SKM-1 (cell line): ENCODE measurements around the gene STARD3NL.
"Not testable (repeated sequence)": the region's sequence is repeated elsewhere in the genome, so short reads cannot be mapped to it uniquely, and the experiment has no call there.

Source experiments
- DNase-seq: peaks from one replicate; lab custom pipeline; 2025; ENCODE audit not compliant: unreplicated experiment; lab: John Stamatoyannopoulos, UW

STARD3NL gene

DNA sequence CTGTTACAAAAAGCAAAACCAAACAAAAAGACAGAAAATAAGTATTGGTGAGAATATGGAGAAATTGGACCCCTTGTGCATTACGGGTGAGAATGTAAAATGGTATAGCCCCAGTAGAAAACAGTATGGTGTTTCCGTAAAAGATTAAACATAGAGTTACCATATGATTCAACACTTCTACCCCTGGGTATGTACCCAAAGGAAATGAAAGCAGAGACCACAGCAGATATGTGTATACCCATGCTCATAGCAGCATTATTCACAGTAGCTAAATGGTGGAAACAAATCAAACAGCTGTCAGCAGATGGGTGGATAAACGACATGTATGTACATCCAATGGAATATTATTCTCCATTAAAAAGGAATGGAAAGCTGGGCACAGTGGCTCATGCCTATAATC is 42.4 kb downstream of the STARD3NL start:
- no peak for DNase-seq

DNA sequence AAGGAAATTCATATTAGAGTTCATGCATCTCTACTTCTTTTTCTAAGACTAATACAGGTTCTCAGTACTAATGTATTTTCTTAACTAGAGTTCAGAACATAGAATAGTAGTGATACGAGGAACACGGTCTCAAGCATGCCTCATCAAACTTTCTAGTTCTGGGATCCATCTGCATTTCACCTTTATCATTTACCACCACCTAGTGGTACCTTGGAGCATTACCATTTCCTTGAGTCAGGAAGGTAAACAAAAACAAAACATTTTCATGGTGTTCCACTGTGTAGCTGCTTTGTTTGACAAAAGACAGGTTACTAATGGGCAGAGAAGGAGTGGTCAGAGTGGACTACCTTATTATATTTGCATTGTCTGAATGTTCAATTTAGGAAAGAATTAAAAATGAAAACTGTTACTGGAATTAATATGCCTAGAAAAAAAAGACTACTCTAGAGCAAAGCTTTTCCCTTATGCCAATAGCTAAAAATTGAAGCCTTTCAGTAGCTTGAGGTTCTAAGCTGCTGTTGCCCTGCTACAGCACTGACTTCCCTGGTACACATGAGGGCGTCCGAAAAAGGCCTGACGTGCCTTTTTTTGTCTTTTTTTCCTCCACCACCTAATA is 44.5 kb downstream of the STARD3NL start:
- peak; percentile 44 for DNase-seq

DNA sequence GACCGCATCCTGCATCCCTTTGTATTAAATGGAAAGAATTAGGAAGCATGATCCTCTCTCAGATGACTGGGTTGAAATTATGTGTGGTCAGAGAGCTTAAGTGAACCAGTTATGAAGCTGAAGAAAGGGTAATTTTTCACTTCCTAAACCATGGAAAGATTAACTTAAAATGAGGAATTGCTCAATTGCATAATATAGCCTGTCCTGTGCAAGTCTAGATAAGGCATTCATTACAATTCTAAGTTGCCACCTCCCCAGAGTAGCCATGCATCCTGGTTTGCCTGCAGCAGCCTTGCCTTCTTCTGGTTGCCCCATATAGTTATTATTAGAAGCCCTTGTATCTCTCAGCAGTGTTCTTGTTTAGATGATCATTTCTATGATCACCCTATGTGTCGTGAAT is 45.3 kb downstream of the STARD3NL start:
- DNase-seq: peak; percentile 58

DNA sequence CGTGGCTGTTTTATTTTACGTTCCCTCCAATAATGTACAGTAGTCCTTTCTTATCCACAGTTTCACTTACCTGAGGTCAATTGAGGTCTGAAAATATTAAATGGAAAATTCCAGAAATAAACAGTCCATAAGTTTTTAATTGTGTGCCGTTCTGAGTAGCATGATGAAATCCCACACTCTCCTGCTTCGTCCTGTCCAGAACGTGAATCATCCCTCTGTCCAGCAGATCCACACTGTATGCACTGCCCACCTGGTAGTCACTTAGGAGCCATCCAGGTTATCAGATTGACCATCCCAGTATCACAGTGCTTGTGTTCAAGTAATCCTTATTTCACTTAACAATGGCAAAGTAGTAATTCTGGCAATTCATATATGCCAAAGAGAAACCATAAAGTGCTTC is 46.3 kb downstream of the STARD3NL start:
- DNase-seq: no peak

DNA sequence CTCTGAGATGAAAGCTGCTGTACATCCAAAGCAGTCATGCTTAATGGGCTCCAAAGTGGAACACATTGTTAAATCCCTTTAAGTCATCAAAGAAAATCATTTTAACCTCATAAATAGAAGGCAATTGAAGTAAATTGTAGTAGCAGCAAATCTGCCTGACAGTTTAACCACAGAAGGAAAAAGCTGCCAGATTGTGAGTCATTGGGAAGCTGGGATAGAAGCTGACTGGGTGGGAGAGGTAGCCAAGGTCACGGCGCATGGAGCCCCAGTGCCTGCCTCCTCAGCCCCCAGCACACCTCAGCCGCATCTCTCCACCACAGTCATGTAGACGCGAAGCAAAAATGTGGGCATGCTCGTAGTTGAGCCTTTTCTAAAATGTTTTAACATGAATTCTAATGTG is 51.3 kb downstream of the STARD3NL start:
- DNase-seq: no peak

DNA sequence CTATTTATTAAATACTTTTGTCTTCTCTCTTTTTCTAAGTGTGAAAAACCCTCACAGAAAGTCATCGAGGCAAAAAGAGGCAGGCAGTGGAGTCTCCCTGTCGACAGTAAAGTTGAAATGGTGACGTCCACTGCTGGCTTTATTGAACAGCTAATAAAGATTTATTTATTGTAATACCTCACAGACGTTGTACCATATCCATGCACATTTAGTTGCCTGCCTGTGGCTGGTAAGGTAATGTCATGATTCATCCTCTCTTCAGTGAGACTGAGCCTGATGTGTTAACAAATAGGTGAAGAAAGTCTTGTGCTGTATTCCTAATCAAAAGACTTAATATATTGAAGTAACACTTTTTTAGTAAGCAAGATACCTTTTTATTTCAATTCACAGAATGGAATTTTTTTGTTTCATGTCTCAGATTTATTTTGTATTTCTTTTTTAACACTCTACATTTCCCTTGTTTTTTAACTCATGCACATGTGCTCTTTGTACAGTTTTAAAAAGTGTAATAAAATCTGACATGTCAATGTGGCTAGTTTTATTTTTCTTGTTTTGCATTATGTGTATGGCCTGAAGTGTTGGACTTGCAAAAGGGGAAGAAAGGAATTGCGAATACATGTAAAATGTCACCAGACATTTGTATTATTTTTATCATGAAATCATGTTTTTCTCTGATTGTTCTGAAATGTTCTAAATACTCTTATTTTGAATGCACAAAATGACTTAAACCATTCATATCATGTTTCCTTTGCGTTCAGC is 52.0 kb downstream of the STARD3NL start:
- DNase-seq: no peak

DNA sequence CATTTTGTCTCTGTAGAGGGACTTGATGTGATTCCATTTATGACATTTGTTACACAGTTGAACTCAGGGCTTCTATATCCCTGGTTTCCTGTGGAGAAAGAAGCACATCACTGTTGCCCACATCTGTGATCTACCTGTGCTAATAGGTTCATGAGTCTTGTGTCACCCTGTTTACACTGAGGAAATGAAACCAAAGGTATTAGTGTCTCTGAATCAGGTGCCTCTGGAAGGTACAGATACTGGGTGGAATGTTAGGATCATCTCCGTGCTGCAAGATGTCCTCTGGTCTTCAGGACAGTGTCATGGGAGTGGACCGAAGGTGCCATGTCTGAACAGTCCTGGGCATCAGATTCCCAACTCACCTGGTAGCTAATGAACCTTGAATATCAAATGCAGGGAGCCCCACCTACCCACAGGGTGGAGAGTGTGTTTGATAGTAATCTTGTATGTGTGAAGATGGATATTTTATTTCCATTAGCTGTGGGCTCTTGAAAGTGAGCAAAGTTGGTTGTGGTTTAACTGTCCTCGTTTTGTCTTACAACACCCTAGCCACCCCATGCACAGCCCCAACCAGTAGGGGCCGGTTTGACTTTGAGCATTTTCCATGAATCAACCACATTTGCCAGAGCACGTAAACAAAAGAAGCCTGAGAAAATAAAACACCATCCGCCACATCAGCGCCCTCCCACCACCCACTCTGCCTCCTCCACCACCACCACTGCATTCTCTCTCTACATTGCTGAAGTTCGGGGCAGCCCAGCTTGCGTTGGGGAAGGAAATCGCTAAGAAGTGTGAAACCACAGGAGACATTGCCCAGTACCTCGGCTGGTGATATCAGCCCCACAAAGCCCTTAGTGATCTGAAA is 54.7 kb downstream of the STARD3NL start:
- DNase-seq: peak; percentile 77

DNA sequence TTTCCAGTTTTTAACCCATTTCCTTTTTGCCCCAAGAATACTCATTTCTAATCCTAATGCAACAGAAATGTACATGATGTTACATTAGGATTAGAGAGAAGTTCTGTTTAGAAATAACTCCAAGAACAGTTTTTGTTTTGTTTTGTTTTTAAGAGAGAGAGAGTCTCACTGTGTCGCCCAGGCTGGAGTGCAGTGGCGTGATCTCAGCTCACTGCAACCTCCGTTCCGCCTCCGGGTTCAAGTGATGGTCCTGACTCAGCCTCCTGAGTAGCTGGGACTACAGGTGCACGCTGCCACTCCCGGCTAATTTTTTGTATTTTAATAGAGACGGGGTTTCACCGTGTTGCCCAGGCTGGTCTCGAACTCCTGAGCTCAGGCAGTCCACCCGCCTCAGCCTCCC is 56.7 kb downstream of the STARD3NL start:
- not testable (repeated sequence) for DNase-seq

DNA sequence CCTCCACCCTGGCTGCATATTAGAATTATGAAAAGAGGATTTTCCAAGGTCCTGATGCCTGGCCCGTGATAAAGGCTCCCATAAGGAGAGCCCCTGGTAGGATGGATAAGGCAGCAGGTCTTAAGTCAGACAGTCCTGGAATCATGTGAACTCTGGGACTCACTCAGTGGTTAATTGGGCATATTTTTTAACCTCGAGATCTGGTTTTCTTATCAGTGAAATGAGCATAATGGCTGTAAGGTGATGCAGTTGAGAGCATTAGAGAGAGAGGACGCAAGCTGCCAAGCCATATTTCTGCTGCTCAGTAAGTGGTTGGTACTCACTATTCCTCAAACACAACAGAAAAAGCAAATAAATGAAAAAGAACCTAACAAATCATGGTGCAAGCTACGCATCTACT is 57.6 kb downstream of the STARD3NL start:
- DNase-seq: no peak

DNA sequence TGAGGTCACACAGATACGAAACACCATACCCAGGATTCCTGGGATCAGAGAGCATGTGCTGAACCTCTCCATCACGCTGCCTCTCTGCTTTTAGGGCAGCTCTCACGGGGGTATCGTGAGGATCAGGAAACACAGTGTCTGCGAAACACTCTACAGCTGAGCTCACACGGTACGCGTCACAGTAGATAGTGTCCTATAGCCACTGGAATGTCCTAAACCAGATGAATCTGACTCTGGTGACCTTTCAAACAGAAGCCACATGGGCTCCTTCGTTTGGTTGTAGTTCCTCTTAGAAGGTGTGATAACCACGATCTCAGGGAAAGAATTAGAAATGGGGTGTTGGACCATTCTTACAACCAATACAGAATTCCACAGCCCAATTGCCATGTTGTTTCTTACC is 61.1 kb downstream of the STARD3NL start:
- DNase-seq: not testable (repeated sequence)

DNA sequence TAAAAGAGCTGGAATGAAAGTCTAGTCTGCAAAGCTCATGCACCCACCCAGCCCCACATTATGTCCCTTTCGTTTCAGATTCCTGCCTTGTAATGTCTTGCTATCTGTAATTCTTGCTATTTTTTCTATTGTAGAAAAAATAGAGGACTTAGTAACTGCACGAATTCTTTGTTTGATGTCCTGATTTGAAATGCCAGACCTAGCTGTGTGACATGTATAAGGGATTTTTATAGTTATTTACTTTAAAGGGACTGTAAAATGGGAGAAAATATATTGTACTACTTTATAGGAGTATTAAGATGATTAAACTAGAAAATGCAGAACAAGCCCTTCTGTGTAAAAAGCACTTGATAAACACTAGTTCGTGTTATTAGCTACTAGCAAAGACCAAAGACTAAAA is 63.0 kb downstream of the STARD3NL start:
- DNase-seq: no peak

DNA sequence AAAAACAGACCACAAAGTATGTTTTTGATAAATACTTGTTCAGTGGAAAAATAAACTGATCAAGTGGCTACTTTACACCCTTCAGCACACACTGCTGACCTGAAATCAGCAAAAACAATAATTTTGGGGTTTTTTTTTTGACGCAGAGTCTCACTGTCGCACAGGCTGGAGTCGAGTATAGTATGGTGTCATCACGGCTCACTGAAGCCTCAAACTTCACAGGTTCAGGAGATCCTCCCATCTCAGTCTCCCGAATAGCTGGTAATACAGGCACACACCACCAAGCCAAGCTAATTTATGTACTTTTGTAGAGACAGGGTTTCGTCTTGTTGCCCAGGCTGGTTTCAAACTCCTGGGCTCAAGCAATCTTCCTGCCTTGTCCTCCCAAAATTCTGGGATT is 64.8 kb downstream of the STARD3NL start:
- DNase-seq: no peak

DNA sequence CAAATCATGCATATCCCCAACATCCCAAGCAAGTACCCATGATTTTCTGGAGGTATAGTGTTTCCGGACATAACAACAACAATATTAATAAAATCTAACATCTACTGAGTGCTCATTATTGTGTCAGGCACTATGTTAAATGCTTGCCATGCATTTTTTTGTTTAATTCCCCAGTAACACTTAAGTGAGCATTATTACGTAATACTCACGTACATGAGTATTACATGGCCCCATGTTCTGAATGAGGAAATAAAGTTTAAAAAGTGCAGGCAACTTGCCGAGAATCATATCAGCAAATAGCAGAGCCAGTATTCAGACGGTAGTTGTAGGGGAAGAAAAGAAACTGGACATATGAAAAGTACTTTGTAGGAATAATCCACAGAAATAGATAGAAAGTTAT is 65.3 kb downstream of the STARD3NL start:
- DNase-seq: not testable (repeated sequence)

DNA sequence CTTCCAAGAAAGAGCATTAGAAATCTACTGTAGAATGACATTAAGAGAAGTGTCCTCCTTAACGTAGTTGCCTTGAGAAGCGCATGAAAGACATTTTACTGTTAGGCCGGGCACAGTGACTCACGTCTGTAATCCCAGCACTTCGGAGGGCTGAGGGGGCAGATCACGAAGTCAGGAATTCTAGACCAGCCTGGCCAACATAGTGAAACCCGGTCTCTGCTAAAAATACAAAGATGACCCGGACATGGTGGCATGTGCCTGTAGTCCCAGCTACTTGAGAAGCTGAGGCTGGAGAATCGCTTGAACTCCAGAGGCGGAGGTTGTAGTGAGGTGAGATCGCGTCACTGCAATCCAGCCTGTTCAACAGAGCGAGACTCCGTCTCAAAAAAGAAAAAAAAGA is 66.5 kb downstream of the STARD3NL start:
- DNase-seq: no peak

DNA sequence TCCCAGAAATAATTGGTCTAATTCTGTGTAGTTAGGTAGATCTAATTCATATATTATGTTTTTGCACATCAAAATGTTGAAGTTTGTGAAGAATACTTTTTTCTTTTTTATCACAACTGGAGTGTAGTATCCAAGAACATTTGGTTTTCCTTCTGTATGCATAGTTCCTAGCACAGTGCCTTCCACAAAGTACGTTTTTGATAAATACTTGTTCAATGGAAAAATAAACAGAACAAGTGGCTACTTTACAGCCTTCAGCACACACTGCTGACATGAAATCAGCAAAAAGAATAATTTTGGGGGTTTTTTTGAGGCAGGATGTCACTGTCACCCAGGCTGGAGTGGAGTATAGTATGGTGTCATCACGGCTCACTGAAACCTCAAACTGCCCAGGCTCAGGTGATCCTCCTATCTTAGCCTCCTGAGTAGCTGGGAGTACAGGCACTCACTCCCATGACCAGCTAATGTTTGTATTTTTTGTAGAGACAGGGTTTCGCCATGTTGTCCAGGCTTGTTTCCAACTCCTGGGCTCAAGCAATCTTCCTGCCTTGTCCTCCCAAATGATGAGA is 67.4 kb downstream of the STARD3NL start:
- DNase-seq: no peak

DNA sequence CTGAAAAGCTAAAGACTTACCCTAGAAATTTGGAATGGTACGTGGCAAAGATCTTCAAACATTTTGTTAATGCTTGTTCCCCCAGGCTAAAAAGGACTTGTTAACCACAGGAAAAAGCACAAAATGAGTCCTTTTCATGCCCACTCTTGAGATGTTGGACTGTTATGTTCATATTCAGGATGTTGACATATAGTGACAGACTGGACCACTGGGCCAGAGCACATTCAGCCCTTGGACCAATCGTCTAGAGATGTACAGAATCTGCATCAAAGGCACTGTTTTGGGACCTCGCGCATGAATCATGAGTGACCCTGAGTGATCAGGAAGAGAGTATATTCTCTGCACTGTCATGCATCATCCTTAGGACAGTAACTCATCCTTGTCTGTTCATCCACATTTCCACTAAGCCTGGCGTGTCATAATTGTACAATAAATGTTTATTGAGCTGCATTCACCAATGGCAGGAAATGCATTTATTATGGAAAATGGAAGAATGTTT is 70.1 kb downstream of the STARD3NL start:
- DNase-seq: no peak

DNA sequence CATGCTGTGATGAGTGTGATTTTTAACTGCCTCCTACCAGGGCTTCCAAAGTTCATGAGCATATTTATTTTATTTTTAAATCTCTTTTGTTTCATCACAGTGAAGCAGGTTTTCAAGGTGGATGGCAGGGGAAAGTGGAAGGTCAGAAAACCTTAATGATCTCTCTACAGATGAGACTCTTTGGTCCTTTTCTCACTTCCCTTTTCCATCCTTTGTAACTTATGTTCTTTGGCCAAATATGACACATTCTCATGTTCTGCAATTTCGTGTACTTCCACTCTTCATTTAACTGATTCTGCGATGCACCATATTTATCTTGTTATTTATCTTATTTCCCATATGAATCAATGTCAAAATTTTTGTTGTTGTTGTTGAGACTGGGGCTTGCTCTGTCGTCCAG is 71.8 kb downstream of the STARD3NL start:
- peak; percentile 29 for DNase-seq

DNA sequence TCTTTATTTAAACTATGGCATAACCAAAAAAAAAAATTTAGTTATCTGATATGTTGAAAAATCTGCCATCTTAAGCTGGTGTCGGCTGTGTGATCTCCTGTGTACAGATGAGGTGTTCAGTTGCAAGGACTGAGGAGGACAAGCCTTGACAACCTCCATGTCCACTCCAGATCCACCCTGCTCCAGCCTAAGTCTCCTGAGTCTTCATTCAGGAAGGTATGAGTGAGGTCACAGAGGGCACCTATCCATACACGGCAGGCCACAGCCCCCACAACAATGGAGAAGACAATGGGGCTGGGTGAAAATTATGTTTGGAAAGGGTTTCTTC is 79.3 kb downstream of the STARD3NL start:
- no peak for DNase-seq

DNA sequence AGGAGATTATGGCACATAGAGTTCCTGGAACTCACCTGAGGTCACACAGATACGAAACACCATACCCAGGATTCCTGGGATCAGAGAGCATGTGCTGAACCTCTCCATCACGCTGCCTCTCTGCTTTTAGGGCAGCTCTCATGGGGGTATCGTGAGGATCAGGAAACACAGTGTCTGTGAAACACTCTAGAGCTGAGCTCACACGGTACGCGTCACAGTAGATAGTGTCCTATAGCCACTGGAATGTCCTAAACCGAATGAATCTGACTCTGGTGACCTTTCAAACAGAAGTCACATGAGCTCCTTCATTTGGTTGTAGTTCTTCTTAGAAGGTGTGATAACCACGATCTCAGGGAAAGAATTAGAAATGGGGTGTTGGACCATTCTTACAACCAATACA is 81.1 kb downstream of the STARD3NL start:
- DNase-seq: not testable (repeated sequence)

DNA sequence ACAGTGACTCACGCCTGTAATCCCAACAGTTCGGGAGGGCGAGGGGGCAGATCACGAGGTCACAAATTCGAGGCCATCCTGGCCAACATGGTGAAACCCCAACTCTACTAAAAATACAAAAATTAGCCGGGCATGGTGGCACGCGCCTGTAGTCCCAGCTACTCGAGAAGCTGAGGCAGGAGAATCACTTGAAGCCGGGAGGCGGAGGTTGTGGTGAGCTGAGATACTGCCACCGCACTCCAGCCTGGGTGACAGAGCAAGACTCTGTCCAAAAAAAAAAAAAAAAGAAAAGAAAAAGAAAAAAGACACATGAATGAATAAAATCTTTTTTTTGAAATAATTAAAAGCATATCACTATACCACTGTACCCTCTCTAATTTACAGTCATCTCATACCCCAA is 83.6 kb downstream of the STARD3NL start:
- DNase-seq: not testable (repeated sequence)

DNA sequence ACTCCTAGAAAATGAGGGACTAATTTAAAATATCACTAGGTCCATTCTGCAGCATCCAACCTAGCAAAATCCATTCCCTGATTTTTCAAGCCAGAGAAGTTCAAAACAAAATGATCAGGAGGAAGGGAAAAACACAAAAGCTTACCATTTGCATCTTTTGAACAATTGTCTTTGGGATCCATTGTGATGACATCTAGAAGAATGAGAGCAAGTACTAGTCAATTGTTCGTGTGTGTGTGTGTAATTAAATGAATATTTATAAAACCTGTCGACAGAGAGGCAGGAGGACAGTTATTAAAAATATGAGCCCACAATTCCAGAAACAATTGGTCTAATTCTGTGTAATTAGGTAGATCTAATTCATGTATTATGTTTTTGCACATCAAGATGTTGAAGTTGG is 84.0 kb downstream of the STARD3NL start:
- not testable (repeated sequence) for DNase-seq

DNA sequence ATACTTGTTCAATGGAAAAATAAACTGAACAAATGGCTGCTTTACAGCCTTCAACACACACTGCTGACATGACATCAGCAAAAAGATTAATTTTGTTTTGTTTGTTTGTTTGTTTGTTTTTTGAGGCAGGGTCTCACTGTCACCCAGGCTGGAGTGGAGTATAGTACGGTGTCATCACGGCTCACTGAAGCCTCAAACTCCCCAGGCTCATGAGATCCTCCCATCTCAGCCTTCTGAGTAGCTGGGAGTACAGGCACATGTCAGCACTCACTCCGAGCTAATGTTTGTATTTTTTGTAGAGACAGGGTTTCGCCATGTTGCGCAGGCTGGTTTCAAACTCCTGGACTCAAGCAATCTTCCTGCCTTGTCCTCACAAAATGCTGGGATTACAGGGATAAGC is 84.5 kb downstream of the STARD3NL start:
- no peak for DNase-seq
